GM18951 (cell line): Measurements from ENCODE around the gene CWC15.
"Not testable (repeated sequence)": the region's sequence is repeated elsewhere in the genome, so short reads cannot be mapped to it uniquely, and the experiment has no call there.

Source experiments
- POLR2A ChIP-seq: IDR thresholded peaks from 4 replicates; pipeline ENCODE4 v1.6.1; 2011; ENCODE audit warnings: mild to moderate bottlenecking; ENCODE audit not compliant: insufficient read length, insufficient read depth; ENCODE audit errors: extremely low read depth
- in situ Hi-C: fragments of 300-500 bp; cut with MboI; formaldehyde crosslinking; loops from one replicate; pipeline ENCODE4 v1.12.0; 2022; ENCODE audit warnings: low sequenced_read_pairs, mixed read lengths, inconsistent platforms; ENCODE audit not compliant: unreplicated experiment

The CWC15 gene

DNA sequence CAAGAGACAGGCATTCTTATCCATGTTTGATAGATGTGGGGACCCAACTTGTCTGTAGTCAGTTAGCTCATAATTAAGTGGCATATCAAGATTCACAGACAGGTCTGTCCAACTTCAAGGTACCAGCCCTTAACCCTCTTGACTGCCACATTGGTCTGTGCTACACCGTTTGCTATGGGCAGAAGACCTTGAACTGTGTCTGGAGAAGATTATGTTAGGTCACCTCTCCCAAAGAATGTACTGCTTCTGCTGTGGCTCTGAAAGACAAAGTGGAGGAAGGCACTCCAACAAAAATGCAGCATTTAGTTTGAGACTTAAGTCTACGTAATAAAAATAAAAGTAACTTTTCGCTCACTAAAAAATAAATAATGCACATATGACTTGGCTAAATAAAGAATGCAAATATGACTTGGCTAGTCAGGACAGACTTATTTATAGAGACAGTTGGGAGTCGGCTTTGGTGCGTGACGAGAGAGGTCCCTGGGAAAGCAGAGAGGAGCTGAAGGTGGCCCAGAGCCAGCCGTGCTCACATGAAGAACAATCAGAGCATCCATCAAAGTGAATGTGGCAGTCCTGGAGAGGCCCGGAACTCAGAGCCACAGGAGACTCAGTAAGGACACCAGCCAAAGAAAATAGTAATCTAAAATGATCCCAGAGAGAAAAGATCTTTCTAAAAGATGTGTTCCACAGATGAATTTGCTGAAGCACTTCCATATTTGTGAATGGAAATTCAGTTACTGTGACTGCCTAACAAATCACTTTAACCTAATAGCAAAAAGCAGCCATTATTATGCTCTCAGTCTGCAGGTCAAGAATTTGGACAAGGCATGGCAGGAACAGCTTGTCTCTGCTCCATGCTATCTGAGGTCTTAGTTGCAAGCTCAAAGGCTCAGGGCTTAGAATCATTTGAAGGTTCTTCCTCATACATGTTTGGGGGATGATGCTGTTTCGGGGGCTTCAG, 35.0 kb downstream of the CWC15 start:
- TF ChIP-seq POLR2A = no peak
- in situ Hi-C loops = no loop called here

GRCh38 chr11:94934846-94935245, 38.5 kb downstream of the CWC15 start:
- no peak for TF ChIP-seq POLR2A
- in situ Hi-C loops = no loop called here

GRCh38 chr11:94934362-94934761, 39.0 kb downstream of the CWC15 start:
- in situ Hi-C loops = no loop called here
- TF ChIP-seq POLR2A = no peak

- in situ Hi-C loops = no loop called here
- no peak for TF ChIP-seq POLR2A
Observed at GRCh38 chr11:94933223-94934130, 39.9 kb downstream of the CWC15 start.

GRCh38 chr11:94932503-94932902, 40.9 kb downstream of the CWC15 start:
- in situ Hi-C loops = no loop called here
- no peak for TF ChIP-seq POLR2A

DNA sequence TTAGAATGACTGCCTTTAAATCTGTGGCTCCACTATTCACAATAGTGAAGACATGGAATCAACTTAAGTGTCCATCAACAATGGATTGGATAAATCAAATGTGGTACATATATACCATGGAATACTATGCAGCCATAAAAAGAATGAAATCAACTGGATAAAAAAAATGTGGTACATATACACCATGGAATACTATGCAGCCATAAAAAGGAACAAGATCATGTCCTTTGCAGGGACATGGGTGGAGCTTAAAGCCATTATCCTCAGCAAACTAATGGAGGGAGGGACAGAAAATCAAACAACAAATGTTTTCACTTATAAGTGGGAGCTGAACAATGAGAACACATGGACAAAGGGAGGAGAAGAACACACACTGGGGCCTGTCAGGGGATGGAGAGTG, 41.3 kb downstream of the CWC15 start:
- in situ Hi-C loops = not testable (repeated sequence)

GRCh38 chr11:94928117-94928990, 45.0 kb downstream of the CWC15 start:
- no peak for TF ChIP-seq POLR2A
- in situ Hi-C loops = no loop called here

GRCh38 chr11:94926698-94927237, 46.6 kb downstream of the CWC15 start:
- in situ Hi-C loops = no loop called here
- no peak for TF ChIP-seq POLR2A

GRCh38 chr11:94926271-94926625, 47.1 kb downstream of the CWC15 start:
- TF ChIP-seq POLR2A = peak; percentile 13
- in situ Hi-C loops = no loop called here

- TF ChIP-seq POLR2A = no peak
- in situ Hi-C loops = no loop called here
Observed at GRCh38 chr11:94925422-94926270, 47.7 kb downstream of the CWC15 start.

DNA sequence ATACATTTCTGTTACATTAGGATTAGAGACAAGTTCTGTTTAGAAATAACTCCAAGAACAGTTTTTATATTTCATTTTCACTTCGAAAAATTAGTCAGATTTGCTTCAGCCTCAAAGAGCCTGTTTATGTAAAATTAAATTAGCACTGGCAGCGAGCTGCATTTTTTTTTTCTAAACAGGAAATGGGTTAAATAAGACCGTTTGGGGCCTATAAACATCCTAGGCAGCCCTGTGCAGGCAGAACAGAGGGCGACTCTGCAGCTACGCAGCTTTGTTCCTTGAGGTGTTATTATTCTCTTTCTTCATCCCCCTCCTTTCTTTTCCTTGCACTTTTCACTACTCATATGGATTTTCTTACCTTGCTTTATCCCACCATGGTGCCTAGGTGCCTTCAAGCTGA, 48.7 kb downstream of the CWC15 start:
- in situ Hi-C loops = no loop called here
- TF ChIP-seq POLR2A = no peak

DNA sequence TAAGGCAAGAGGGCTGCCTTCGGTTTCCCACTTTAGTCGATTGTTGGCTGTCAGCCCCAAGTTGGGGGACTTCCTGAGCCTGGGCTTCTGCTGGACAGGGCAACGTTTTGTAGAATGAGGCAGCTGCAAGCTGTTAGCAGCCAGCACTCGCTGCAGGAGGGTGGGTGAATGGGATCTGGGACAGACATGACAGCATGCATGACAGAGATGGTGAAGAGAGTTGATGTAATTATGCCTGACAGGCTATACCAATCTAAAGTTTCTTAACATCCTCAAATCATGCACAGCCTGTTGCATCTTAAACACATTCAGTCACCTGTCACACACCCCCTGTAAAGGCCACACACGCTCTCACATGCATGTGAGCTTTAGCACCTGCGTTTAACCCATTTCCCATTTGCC, 49.2 kb downstream of the CWC15 start:
- TF ChIP-seq POLR2A = no peak
- in situ Hi-C loops = no loop called here
